CD1c-positive myeloid dendritic cell (primary cell): ENCODE measurements around the gene NPHS1.
"Not testable (repeated sequence)": the region's sequence is repeated elsewhere in the genome, so short reads cannot be mapped to it uniquely, and the experiment has no call there.

Source experiments
- DNase-seq: peaks from one replicate; pipeline ENCODE4 v3.0.0-alpha.2; 2016; ENCODE audit errors: extremely low spot score

NPHS1 gene

DNA sequence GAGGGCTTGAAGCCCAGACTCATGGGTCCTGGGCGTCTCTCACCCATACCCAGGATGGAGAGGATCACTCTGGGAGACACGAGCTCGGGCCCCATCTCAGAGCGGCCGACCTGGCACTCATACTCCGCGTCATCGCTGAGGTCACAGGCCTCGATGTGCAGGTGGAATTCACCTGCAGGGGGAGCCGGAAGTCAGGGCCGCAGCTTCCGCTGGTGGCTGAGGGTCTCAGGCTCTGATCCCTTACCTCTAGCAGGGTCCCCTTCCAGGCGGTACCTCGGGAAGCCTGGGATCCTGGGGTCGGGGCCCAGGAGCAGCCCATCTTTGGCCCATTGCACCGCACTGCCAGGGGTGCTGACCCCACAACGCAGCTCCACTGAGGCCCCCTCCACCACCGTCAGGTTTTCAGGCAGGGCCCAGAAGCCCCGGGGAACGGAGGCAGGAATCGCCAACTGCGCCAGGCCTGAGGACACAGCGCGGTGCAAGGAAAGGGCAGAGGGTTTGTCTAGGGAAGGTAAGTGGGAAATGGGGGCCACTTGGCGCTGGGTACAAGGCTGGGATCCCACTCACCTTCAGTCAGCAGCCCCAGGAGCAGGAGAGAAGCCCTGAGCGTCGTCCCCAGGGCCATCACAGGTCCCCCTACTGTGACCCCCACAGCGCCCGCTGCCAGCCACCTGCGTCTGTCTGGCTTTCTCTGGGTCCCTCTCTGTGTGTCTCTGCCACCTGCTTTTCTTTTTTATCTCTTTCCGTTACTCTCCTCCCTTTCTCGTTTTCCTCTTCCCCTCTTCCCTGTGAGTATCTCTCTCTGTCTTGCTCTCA is 883 bp downstream of the NPHS1 start:
- DNase-seq: no peak

DNA sequence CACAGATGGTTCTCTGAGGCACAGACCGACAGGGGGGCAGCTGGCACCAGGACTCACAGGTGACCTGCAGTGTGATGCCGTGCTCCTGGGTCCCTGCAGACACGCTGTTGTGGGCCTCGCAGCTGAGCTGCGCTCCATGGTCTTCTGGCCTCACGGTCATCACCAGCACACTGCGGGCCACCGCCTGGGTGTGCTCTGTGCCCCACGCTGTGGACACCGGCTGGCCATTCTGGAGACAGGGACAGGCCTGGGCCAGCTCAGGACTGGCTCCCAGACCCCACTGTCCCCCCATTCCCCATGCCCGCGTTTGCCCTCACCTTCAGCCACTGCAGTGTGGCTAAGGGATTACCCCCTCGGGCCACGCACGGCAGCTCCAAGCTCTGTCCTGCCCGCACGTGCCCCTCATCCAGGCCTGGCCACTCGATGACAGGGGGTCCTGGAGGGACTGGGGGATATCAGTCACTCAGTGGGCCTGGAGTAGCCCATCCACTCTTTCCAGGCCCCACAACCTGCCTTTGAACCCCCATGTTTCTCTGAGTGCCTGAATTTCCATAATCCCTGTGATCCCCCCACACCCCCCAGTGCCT is 3.3 kb downstream of the NPHS1 start:
- DNase-seq: no peak

DNA sequence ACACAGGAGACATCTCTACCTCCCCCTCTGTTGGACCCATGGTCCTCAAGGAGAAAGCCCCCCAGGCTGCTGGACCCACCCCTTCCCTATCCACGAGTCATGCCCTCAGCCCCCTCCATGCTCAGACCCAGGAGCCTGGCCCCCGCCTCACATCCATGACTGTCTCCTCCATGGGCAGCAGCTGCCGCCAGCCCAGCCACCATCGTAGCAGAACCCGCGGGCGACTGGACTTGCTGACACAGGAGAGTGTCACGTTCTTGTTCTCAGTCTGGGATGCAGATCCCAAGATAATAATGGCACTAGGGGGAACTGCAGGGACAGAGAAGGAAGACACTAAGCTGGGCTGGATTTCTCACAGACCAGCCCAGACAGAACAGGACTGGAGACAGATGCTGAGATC is 3.8 kb downstream of the NPHS1 start:
- no peak for DNase-seq

DNA sequence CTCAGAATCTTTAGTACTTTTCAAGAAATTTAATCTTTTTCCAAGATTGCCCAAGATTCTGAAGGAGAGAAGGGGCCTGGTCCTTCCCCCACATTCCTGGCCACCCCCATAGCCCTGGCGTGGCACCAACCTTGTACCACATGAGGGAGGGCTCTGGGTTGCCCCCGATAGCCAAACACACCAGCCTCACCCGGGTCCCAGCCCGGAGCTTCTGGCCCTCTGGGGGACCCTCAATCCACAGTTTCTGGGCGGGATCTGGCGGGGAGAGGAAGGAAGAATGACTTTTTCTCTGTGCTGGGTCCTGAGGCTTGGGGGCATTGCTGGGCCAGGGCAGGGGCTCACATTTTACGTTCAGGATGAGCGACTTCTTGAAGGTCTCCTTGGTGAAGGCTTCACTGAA is 4.4 kb downstream of the NPHS1 start:
- DNase-seq: no peak

DNA sequence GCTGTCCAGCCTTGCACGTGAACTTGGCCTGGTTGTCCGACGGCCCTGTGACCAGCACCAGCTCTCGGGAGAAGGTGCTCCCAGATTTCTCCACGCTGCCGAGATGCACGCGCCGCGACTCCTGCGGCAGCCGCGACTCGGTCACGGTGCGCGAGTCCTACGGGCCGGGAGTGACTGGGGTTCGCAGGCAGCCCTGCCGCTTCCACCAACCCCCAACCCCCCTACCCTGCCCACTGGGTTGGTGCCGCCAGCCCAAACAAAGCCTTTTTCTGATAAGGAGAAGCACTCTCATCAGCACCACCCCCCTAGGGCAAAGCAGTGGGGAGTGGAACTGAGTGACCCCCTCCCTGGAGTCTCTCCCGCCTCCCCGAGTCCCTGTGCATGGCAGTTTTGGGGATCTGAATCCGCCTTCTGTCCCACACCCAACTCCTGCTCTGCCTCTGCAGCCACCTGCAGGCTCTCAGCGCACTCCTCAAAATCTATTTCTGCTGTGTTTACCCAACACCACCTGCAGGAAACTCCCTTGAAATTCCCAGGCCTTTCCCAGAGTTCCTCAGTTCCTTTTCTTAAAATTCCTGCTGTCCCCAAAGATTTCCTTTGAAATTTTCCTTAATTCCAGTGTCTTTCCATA is 6.2 kb downstream of the NPHS1 start:
- DNase-seq: no peak

DNA sequence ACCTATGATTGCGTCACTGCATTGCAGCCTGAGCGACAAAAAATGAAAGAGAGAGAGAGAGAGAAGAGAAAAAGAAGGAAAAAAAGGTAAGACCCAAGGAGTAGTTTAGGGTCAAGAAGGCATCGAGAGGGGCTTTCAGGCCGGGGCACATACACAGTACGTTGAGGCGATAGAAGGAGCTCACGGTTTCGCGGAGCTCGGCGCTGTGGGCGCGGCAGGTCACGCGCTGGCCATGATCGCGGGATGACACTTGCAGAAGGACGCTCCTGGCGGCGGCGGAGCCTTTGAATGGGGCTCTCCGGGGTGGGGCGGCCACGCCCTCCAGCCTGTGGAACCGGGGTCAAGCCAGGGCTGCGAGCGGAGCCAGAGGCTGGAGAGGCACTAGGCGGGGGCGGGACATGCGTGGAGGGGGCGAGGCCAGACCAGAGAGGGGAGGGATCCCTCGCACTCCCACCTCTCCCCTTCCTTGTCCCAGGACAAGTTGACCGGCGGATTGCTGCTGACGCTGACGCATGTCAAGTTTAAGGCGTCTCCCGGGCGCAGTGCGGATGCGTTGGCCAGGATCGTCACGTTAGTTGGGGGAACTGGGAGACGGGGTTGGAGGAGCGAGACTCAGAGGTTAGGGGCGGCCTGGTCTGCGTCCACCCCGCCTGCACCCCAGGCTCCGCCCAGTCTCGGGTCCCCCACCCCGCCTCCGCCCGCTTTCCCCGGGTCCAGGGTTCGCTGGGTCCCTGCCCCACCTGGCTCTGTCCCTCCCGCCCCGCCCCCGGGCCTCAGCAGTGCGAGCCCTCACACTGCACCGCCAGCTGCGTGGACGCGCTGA is 6.9 kb downstream of the NPHS1 start:
- DNase-seq: peak; percentile 68

DNA sequence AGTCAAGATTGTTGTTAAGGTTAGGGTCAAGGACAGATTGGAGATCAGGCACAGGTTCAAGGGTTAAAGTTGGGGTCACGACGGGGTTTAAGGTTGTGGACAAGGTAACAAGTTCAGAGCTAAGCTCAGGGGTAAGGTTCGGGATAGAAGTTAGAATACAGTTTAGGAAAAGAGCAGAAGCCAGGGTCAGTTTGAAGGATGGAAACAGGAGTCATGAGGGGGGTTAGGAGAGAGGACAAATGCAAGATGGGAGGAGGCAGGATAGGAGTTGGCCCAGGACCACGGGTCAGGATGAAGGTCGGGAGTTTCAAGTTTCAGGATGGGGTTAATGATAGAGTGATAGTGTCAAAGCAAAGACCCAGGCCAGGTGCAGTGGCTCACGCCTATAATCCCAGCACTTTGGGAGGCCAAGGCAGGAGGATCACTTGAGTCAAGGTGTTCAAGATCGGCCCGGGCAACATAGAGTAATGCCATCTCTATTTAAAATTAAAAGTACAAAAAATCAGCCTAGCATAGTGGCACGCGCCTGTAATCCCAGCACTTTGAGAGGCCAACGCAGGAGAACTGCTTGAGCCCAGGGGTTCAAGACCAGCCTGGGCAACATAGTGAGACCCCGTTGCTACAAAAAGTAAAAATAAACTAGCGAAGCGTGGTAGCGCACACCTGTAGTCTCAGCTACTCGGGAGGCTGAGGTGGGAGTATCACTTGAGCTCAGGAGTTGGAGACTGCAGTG is 7.7 kb downstream of the NPHS1 start:
- DNase-seq: no peak

DNA sequence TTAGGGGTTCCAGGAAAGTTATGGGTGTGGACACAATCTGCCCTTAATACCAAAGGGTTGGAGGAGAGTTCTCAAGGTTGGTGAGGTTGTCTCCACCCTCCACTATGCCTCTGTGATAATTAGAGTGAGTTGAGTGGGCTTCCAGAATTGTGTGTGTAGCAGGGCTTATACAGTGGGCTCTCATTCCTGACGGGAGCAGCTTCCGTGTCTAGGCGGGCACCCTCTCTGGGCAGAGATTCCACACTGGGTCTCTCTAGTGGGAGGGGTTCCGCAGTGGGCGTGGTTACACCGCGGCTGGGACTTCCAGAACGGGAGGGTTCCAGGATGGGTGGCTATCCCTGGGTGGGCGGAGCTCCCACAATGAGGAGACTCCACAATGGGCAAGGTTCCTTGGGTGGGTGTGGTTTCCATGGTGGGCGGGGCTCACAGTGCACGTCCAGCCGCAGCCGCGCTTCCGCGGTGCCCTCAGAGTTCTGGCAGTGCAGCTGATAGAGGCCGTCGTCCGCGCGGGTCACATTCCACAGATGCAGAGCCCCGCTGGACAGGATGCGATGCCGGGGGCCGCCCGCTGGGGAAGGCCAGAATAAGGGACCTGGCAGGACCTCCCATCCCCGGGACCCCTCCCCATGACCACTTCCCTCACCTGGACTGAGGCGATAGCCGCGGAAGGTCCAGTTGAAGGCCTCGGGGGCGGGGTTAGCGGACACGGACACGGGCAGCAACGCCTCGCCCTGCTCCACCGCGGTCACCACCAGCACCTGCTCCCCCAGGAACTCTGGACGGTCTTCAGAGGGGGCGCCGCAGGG is 8.4 kb downstream of the NPHS1 start:
- DNase-seq: peak; percentile 47

DNA sequence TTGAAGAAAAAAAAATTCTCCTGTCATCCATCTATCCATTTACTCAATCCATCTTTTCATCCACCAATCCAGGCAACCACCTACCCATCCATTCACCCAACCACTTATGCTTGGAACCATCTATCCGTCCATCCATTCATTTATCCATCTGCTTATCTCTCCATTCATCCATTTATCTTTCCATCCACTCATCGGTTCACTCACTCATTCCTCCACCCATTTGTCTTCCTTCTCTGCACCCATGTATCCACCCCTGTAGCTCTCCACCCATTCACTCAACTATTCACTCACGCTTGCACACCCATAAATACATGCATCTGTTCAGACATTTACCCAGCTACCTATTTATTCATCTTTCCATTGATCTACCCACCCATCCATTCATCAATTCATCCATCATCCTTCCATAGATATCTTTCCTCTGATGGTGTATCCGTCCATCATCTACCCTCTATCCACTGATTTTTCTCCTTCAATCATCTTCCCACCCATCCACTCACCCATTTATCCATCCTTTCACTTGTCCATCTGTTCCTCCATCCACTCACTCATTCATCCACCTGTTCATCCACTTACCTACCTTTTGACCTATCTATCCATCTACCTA is 9.5 kb downstream of the NPHS1 start:
- no peak for DNase-seq

DNA sequence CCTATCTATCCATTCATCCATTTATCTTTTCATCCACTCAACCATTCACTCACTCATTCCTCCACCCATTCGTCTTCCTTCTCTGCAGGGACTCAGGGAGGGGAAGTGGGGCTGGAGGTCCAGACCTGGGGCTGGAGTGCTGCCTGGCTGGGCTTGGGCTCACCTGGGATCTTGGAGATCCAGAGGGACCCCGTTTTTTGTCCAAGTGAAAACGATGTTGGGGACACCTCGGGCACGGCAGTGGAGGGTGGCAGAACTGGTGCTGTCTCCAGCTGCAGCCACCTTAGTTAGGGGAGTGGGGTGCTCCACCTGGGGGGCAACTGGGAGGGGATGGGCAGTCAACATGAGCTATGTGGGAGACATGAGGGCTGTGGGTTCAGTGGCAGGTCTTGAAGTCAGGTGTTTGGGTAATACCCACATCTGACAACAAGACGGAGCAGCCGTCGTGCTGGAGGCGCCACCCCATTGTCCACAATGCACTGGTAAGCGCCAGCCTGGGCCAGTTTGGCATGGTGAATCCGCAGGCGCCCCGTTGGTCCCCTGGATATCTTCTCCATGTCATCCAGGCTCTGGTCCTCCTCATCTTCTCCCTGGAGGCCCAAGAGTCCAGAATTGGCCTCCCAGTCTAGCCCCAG is 10.2 kb downstream of the NPHS1 start:
- DNase-seq: no peak

DNA sequence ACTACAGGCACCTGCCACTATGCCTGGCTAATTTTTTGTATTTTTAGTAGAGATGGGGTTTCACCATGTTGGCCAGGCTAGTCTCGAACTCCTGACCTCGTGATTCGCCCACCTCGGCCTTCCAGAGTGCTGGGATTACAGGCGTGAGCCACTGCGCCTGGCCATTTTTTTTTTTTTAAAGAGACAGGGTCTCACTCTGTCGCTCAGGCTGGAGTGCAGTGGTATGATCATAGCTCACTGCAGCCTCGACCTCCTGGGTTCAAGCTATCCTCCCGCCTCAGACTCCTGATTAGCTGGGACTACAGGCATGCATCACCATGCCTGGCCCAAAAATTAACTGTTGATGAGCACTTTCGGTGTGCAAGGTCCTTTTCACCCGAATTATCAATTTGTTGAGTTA is 16.2 kb downstream of the NPHS1 start:
- not testable (repeated sequence) for DNase-seq

DNA sequence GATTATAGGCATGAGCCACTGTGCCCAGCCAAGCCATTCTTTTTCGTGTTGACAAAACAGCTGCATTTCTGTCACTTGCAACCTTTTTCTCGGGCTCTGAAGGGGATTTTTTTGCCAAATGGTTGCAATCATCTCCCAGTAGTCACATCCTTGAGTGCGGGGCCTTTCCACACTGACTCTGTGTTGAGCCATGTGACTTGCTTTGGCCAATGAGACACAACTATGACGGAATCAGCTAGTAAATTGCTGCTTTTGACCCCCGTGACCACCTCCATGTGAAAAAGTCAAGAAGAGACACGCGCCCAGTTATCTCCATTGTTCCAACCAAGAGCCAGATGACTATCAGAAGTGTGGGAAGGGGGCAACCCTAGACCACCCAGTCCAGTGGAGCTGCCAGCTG is 18.3 kb downstream of the NPHS1 start:
- no peak for DNase-seq

DNA sequence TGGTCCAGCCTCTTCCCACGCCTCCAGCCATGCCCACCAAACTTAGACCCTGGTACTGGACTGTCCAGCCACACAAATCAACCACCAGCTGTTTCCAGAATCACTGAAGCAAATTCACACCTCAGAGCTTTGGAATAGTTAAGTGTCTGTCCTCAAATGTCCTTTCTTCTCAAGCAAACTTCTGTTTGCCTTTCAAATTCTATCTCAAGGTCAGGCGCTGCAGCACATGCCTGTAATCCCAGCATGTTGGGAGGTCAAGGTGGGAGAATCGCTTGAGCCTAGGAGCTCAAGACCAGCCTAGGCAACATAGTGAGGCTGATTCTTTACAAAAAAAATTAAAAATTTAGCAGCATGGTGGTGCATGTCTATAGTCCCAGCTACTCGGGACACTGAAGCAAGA is 20.2 kb downstream of the NPHS1 start:
- DNase-seq: no peak

DNA sequence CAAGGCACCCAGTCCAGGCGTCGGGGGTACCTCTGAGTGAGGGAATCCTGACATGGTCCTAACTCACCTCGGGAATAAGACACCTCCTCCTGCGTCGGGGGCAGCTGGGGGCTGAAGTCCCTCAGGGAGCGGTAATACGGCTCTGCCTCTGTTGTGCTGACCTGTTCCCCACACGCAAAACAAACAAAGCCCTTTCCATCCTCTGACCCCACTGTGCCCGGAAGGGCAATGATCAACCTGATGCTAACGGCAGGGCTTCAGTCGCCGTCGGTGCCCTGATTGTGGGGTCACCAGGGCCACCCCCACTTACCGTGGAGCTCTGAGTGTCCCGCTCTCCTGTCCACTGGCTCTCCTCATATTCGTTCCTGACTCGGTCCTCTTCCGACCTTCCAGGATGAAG is 21.3 kb downstream of the NPHS1 start:
- DNase-seq: no peak

DNA sequence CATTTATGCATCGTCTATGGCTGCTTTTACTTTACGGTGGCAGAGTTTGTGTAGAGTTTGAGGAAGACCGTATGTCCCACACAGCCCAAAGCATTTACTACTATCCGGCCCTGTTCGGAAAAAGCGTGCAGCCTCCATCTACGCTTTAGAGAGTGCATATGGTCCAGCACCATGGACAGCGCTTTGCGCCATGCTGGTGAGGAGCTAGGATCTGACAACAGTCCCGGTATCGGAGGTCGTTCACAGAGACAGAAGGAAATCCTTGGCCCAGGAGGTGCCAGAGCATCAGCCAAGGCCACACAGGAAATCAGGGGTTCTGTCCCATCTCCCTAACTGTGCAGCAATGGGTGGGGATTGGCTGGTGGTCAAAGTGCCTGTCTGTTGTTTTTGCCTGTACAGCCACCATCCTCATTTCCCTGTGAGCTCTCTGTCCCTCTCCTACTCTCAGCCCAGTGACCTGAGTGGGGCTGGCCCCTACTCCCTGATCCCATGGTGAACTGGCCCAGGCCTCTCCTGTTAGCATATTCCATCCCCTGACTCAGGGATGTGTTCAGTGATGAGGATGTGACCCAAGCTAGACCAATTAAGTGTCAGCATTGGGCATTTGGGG is 23.5 kb downstream of the NPHS1 start:
- DNase-seq: peak; percentile 53

DNA sequence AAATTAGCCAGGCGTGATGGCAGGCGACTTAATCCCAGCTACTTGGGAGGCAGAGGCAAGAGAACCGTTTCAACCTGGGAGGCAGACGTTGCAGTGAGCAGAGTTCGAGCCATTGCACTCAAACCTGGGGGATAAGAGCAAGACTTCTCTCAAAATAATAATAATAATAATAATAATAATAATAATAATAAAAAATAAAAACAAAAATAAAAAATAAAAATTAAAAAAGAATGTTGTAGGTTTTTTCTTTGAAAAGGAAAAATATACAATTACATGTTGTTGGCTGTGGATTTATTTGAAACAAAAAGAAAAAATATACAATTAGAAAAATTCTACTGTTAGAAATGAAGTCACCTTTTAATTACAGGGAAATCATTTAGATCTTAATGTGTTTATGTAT is 28.2 kb downstream of the NPHS1 start:
- DNase-seq: no peak

DNA sequence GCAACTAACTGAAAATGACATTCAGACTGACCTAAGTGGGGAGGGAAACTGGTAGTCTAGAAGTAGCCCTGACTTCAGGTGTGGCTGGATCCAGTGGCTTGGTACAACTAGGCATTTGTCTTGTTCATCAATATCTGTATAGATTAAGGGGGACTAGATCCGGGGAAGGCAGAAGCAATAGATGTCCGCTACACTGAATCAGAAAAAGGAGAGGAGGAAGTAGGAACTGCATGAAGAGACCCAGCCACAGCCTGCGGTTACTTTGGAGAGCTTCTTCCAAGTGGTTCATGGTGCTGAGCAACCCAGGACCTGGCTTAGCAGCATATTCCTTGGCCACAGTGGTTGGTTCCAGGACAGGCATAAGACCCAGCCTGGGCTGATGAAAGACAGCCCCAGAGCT is 29.7 kb downstream of the NPHS1 start:
- no peak for DNase-seq

DNA sequence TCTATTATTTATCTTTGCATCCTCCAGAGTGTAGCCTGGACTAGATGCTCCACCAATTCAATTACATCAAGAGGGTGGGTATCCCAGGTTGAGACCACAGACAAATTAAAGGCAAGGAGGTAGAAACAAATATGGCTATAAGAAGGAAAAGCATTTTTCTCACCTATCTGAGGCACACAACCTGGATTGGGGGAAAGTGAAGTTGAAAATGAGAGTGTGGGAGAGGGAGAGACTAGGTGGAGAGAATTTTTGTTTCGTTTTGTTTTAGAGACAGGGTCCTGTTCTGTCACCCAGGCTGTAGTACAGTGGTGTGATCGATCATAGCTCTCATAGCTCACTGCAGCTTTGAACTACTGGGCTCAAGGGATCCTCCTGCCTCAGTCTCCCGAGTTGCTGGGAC is 33.9 kb downstream of the NPHS1 start:
- DNase-seq: no peak

DNA sequence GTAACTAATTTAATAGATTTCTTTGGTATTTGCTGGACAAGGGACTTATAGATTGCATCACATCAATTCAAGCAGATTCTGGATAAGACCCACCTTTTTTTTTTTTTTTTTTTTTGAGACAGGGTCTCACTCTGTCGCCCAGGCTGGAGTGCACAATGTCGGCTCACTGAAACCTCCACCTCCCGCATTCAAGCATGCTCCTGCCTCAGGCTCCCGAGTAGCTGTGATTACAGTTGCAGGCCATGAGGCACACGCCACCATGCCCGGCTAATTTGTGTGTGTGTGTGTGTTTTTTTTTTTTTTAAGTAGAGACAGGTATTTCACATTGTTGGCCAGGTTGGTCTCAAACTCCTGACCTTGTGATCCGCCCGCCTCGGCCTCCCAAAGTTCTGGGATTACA is 35.5 kb downstream of the NPHS1 start:
- no peak for DNase-seq

DNA sequence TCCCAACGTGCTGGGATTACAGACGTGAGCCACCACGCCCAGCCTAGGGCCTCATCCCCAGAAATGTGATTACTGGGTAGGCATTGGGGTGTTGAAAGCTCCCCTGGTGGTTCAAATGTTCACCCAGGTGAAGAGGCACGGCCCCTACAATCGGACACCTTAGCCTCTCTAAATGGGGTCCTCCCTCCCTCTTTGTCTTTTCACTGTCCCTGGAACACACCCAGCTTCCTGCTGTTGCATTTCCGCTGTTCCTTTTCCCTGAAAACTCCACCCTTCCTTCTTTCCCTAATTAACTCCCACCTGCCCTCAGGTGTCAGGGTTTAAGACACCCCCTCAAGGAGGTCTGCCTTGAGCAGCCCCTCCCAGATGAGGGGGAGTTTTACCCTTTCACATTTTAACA is 36.0 kb downstream of the NPHS1 start:
- DNase-seq: no peak
